Lower leg skin (tissue), 3 donors: ENCODE results near the gene KIAA1671.

Experiments used
- POLR2A ChIP-seq, 2 donors: fragments of 450-650 bp; IDR thresholded peaks; one replicate each; pipeline ENCODE4 v1.6.1; 2016 to 2017; ENCODE audit warnings: antibody characterized with exemption in 2 of 2, mild to moderate bottlenecking in 1 of 2, moderate library complexity in 1 of 2
- TF ChIP-seq, protein P1 (sequence below), 3 donors: fragments of 450-650 bp; IDR thresholded peaks; one replicate each; pipeline ENCODE4 v1.5.1; 2016; ENCODE audit warnings: antibody characterized with exemption in 3 of 3, mild to moderate bottlenecking in 3 of 3, moderate library complexity in 2 of 3

DNA sequence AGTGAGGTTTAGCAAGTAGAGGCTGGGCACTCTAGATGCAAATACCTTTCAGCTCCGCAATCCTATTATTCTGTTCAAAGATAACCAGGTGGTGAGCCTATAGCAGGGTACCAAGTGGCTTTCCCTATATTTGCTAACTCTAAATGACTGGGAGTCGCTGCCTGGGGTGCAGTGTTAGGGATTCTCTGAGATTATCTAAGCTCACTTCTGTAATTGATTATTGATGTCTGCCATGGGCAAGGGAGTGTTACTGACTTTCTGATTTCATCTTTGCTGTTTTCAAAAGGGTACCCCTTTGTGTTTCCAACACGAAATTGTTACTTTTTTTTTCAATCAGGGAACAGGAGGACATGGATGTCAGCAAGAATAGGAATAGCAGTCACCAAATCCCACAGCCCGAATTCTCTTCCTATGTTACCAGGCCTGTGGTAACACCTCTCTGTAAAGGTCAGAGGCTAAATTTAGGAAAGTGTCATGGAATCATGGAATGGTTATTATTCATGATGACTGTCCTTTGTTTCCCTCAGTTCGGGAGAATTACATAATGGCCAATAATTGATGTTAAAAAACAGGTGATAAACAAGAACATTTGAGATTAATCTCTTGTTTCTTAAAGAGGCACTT is 184.5 kb downstream of the KIAA1671 start:
- TF ChIP-seq, protein P1, sequence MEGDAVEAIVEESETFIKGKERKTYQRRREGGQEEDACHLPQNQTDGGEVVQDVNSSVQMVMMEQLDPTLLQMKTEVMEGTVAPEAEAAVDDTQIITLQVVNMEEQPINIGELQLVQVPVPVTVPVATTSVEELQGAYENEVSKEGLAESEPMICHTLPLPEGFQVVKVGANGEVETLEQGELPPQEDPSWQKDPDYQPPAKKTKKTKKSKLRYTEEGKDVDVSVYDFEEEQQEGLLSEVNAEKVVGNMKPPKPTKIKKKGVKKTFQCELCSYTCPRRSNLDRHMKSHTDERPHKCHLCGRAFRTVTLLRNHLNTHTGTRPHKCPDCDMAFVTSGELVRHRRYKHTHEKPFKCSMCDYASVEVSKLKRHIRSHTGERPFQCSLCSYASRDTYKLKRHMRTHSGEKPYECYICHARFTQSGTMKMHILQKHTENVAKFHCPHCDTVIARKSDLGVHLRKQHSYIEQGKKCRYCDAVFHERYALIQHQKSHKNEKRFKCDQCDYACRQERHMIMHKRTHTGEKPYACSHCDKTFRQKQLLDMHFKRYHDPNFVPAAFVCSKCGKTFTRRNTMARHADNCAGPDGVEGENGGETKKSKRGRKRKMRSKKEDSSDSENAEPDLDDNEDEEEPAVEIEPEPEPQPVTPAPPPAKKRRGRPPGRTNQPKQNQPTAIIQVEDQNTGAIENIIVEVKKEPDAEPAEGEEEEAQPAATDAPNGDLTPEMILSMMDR (IDR thresholded peaks at IDR 0.05) = no peak
- TF ChIP-seq POLR2A (IDR thresholded peaks at IDR 0.05) = no peak
